Hematopoietic multipotent progenitor cell treated with erythropoietin and hydrocortisone succinate and interleukin-3 and kit ligand, for 4 days (in vitro differentiated cells): ENCODE data around the gene TCAP.

Experiments
- DNase-seq: peaks from one replicate; pipeline ENCODE4 v3.0.0-alpha.2; 2015

TCAP gene

GRCh38 chr17:39664581-39665561 lies at the start of gene TCAP:
TSS of gene TCAP (plus strand) at chr17:39665349. CDS start at chr17:39665360, 11 bp downstream.
- DNase-seq, result peak; percentile 54

- no peak for DNase-seq
Measured at GRCh38 chr17:39615434-39615833, 49.7 kb upstream of the TCAP start.

GRCh38 chr17:39617100-39617445 lies 48.1 kb upstream of the TCAP start:
- DNase-seq, result no peak

- DNase-seq, result peak; percentile 83
Measured at GRCh38 chr17:39617446-39618245, 47.5 kb upstream of the TCAP start.

GRCh38 chr17:39618246-39618913 lies 46.8 kb upstream of the TCAP start:
- peak; percentile 49 for DNase-seq

GRCh38 chr17:39618956-39619785 lies 46.0 kb upstream of the TCAP start:
- DNase-seq, result no peak

- no peak for DNase-seq
Measured at GRCh38 chr17:39619786-39620101, 45.4 kb upstream of the TCAP start.

- DNase-seq, result peak; percentile 91
Measured at GRCh38 chr17:39621523-39622379, 43.4 kb upstream of the TCAP start.

- no peak for DNase-seq
Measured at GRCh38 chr17:39622380-39623006, 42.7 kb upstream of the TCAP start.

- DNase-seq, result peak; percentile 91
Measured at GRCh38 chr17:39623356-39623950, 41.7 kb upstream of the TCAP start.

- DNase-seq, result no peak
Measured at GRCh38 chr17:39624313-39624712, 40.8 kb upstream of the TCAP start.

GRCh38 chr17:39625198-39625785 lies 39.9 kb upstream of the TCAP start:
- DNase-seq, result no peak

GRCh38 chr17:39626171-39627046 lies 38.7 kb upstream of the TCAP start, which contains the start of gene PPP1R1B:
TSS of gene PPP1R1B (plus strand) at chr17:39626952. CDS start at chr17:39627393, 441 bp downstream.
- DNase-seq, result no peak

GRCh38 chr17:39627047-39627711 lies 38.0 kb upstream of the TCAP start:
- no peak for DNase-seq

GRCh38 chr17:39627712-39628516 lies 37.2 kb upstream of the TCAP start:
- no peak for DNase-seq

- DNase-seq, result no peak
Measured at GRCh38 chr17:39628655-39629493, 36.3 kb upstream of the TCAP start.

- DNase-seq, result no peak
Measured at GRCh38 chr17:39629494-39629880, 35.7 kb upstream of the TCAP start.
